HG02885 (cell line): ENCODE measurements around the gene MYBPH.

Source experiments
- ATAC-seq: cut with Tn5 transposase; IDR thresholded peaks from one replicate; pipeline ENCODE4 v1.9.1; 2021; ENCODE audit warnings: mild to moderate bottlenecking; ENCODE audit not compliant: unreplicated experiment, poor library complexity

MYBPH gene

GRCh38 chr1:203136409-203137042, 39.1 kb downstream of the MYBPH start:
- ATAC-seq: no peak

DNA sequence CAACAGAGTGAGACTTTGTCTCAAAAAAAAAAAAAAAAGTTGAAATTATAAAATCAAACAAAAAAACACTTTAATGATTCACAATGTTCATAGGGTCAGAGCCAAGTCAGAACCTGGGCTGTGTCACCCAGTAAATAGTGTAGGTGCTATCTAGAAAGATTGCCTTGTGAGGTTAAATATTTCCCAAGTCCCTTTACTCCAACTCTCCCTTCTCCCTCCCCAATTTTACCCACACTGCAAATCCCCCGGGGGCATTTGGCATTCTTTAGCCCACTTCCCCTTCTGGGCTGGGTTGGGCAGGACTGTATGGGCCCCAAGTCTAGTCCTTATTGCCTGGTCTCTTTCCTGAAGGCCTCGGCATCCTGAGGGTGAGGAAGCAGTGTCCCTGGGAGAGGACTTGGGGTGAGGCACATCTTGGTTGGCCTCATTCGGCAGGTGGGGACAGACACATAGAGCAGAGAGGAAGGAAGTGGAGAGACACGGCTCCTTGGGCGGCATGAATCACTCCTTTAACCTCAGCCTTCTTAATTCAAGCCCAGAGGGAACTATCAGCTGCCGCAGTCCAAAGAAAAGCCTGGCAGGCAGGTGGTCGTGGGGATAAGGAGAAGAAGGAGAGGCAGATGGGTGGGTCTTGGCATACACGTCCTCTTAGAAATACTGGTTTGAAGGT, 39.9 kb downstream of the MYBPH start:
- ATAC-seq: no peak

- ATAC-seq: no peak
Measured at GRCh38 chr1:203133970-203134725, 41.5 kb downstream of the MYBPH start.

- no peak for ATAC-seq
Measured at GRCh38 chr1:203131548-203132200, 44.0 kb downstream of the MYBPH start.

- no peak for ATAC-seq
Measured at GRCh38 chr1:203130358-203130985, 45.2 kb downstream of the MYBPH start.

GRCh38 chr1:203129501-203130231, 46.0 kb downstream of the MYBPH start:
- no peak for ATAC-seq

DNA sequence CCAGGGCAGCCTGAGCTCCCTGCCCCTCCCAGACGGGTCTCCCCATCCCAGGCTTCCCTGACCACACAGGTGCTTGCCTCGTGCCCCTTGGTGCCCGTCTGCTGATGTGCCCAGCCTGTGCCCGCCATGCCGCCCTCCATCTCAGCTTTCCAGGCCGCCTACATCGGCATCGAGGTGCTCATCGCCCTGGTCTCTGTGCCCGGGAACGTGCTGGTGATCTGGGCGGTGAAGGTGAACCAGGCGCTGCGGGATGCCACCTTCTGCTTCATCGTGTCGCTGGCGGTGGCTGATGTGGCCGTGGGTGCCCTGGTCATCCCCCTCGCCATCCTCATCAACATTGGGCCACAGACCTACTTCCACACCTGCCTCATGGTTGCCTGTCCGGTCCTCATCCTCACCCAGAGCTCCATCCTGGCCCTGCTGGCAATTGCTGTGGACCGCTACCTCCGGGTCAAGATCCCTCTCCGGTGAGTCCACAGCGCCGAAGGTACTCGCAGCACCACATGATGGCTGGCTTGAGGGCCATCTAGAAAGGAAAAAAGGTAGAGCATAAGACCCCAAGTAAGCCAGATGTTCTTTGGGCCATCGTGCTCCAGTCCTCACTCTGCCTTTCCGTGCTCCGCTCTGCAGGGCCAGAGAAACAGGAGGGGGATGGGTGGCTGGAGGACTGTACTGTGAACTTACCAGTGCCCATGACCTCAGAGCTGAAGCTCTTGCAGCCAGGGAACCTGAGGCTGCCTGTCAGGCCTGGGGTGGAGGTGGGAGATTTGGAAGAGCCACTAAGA, 46.7 kb downstream of the MYBPH start:
- no peak for ATAC-seq

GRCh38 chr1:203128431-203128715, 47.3 kb downstream of the MYBPH start:
- no peak for ATAC-seq

- no peak for ATAC-seq
Measured at GRCh38 chr1:203127666-203128430, 47.8 kb downstream of the MYBPH start, which contains the start of gene ADORA1. ADORA1 (plus strand) TSS chr1:203127726; CDS start chr1:203128842, 1,116 bp downstream.

GRCh38 chr1:203126866-203127665, 48.6 kb downstream of the MYBPH start:
- no peak for ATAC-seq

GRCh38 chr1:203126151-203126865, 49.3 kb downstream of the MYBPH start:
- ATAC-seq: no peak

DNA sequence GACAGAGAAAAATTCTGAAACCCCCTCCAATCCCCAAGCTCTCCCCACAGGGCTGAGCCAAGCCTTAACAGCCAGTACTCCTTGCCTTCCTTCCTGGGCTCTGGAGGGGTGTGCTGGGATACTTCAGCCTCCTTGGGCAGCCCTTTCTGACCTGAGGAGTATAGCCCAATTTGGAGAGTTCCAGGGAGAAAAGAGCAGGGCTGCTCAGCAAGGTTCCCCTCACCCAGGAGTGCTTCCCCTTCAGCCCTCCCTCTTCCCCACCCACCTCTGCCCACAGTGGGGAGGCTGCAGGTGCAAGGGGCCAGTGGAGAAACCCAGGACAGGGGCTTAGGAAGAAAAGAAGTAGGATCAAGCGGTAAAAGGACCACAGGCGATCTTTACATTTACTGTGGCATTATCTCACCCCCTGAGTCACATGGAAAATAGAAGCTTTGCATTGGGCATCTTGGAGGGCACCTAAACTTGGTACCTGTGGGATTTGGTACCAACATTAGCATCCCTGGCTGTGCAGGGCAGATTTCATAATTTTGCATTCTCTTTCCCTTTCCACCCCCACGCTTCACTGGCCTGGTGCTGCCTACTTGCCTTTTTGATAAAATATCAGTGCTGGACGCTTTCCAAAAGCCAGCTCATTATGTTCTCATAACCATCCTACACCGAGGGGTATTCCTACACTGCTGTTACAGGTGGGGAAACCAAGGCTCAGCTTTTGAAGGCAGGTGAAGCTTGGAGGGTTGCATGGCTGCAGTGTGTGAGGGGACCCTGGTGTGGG, 50.9 kb downstream of the MYBPH start:
- no peak for ATAC-seq

GRCh38 chr1:203124011-203124410, 51.6 kb downstream of the MYBPH start:
- ATAC-seq: no peak

GRCh38 chr1:203122159-203122558, 53.5 kb downstream of the MYBPH start:
- ATAC-seq: no peak

- ATAC-seq: no peak
Measured at GRCh38 chr1:203121186-203122015, 54.2 kb downstream of the MYBPH start.
